NCI-H1105 (cell line): ENCODE data around the gene APOA4.
A peak's percentile ranks its signal among the peaks of the same experiment; 100 is the strongest.

Experiments
- DNase-seq: peaks from one replicate; lab custom pipeline; 2025; lab: John Stamatoyannopoulos, UW

The APOA4 gene

GRCh38 chr11:116800610-116801009 is 22.5 kb downstream of the APOA4 start:
- DNase-seq = no peak

GRCh38 chr11:116798368-116798767 is 24.7 kb downstream of the APOA4 start:
- DNase-seq = no peak

GRCh38 chr11:116797816-116798215 is 25.3 kb downstream of the APOA4 start:
- DNase-seq = no peak

GRCh38 chr11:116796548-116796947 is 26.6 kb downstream of the APOA4 start:
- DNase-seq = no peak

GRCh38 chr11:116794851-116795250 is 28.3 kb downstream of the APOA4 start:
- DNase-seq = no peak

GRCh38 chr11:116793772-116794097 is 29.4 kb downstream of the APOA4 start:
- DNase-seq = no peak

- DNase-seq = no peak
Measured at GRCh38 chr11:116792869-116793771, 30.0 kb downstream of the APOA4 start.

GRCh38 chr11:116792144-116792868 is 30.8 kb downstream of the APOA4 start:
- no peak for DNase-seq

GRCh38 chr11:116791813-116792143 is 31.3 kb downstream of the APOA4 start, which contains the start of gene APOA5:
Gene APOA5, minus strand, starts transcription at chr11:116791879. Its CDS starts 19 bp downstream, at chr11:116791860.
- no peak for DNase-seq

- peak; percentile 42 for DNase-seq
Measured at GRCh38 chr11:116791002-116791812, 31.9 kb downstream of the APOA4 start.

GRCh38 chr11:116790167-116791001 is 32.7 kb downstream of the APOA4 start:
- DNase-seq = no peak

GRCh38 chr11:116788975-116789374 is 34.1 kb downstream of the APOA4 start:
- DNase-seq = no peak

- DNase-seq = no peak
Measured at GRCh38 chr11:116788534-116788933, 34.6 kb downstream of the APOA4 start.

GRCh38 chr11:116787786-116788486 is 35.2 kb downstream of the APOA4 start, which contains the start of gene ZPR1:
Gene ZPR1, minus strand, starts transcription at chr11:116788023. Its CDS starts 33 bp downstream, at chr11:116787990.
- DNase-seq = peak; percentile 61

GRCh38 chr11:116787436-116787785 is 35.7 kb downstream of the APOA4 start:
- no peak for DNase-seq

- no peak for DNase-seq
Measured at GRCh38 chr11:116786966-116787365, 36.1 kb downstream of the APOA4 start.

GRCh38 chr11:116786326-116786725 is 36.8 kb downstream of the APOA4 start:
- DNase-seq = no peak

- no peak for DNase-seq
Measured at GRCh38 chr11:116782728-116783127, 40.4 kb downstream of the APOA4 start.

GRCh38 chr11:116778556-116778955 is 44.5 kb downstream of the APOA4 start:
- DNase-seq = no peak

- no peak for DNase-seq
Measured at GRCh38 chr11:116777056-116777455, 46.0 kb downstream of the APOA4 start.

GRCh38 chr11:116776522-116776984 is 46.6 kb downstream of the APOA4 start:
- DNase-seq = no peak
